Endothelial cell of umbilical vein (primary cell): Measurements from ENCODE around the gene HIVEP3. TPM values are rescaled to one million over a fixed set of nuclear protein-coding genes. Genes with fewer than 3 reads are reported as not detected.

ENCODE experiments used
- BruUV-seq: library from RNA; stranded (reverse); fragments of 400-500 nt; replicated peaks from 2 replicates; lab custom pipeline; 2021; lab: Mats Ljungman, UMichigan
- CTCF ChIA-PET: fragments of 300-600, 350-600 bp; sonication (Branson Sonifier 250); formaldehyde crosslinking; loops from one replicate; lab custom pipeline; 2021; ENCODE audit warnings: antibody characterized with exemption, inconsistent platforms; lab: Charles Lee
- POLR2A ChIA-PET: fragments of 300-600, 350-600 bp; sonication (Branson Sonifier 250); formaldehyde crosslinking; loops from one replicate; lab custom pipeline; 2021; ENCODE audit warnings: antibody characterized with exemption, inconsistent platforms; lab: Charles Lee
- DNase-seq: peaks from one replicate; pipeline ENCODE4 v3.0.0-alpha.2; 2011; ENCODE audit warnings: low read depth, low spot score
- FAIRE-seq: peaks from 2 replicates; lab custom pipeline; 2011; peaks lifted over from hg19 to GRCh38; lab: Jason Lieb, UNC
- H2AFZ ChIP-seq: 2 replicates; pipeline ENCODE4 v1.6.0; 2012; ENCODE audit warnings: low read depth, low read length, control low read depth, inconsistent platforms
- H3K27ac ChIP-seq: 2 replicates; pipeline ENCODE4 v1.5.1; 2011; ENCODE audit warnings: low read depth, mild to moderate bottlenecking, control low read depth, low read length, moderate library complexity; ENCODE audit not compliant: insufficient read depth
- H3K27me3 ChIP-seq, 2 experiments: 2 replicates each; pipeline versions ENCODE4 v1.6.0 to v1.6.1; 2011; ENCODE audit warnings: low read length in 2 of 2, mixed read lengths in 1 of 2; ENCODE audit not compliant: control insufficient read depth in 2 of 2, insufficient read depth in 2 of 2
- H3K36me3 ChIP-seq, 2 experiments: 2 replicates in 1 of 2; 3 replicates in 1 of 2; pipeline ENCODE4 v1.5.1; 2011; ENCODE audit warnings: low read length in 2 of 2, mild to moderate bottlenecking in 1 of 2, moderate library complexity in 1 of 2; ENCODE audit not compliant: control insufficient read depth in 2 of 2, insufficient read depth in 2 of 2; ENCODE audit errors: extremely low read depth in 1 of 2
- H3K4me1 ChIP-seq: 3 replicates; pipeline ENCODE4 v1.5.1; 2011; ENCODE audit warnings: mild to moderate bottlenecking, low read length; ENCODE audit not compliant: control insufficient read depth, insufficient read depth; ENCODE audit errors: extremely low read depth
- H3K4me2 ChIP-seq: 2 replicates; pipeline ENCODE4 v1.6.1; 2011; ENCODE audit warnings: low read length, control low read depth, mixed read lengths; ENCODE audit not compliant: insufficient read depth
- H3K4me3 ChIP-seq, 3 experiments: fragments of 200-600 bp in 1 of 3; sonication (generic), shearing (Covaris generic) in 1 of 3; replicated peaks in 1 of 3; 2 replicates each; pipeline ENCODE4 v1.5.1; 2011 to 2016; ENCODE audit warnings: control low read depth in 3 of 3, low read length in 3 of 3, mild to moderate bottlenecking in 2 of 3, inconsistent platforms in 1 of 3, low read depth in 1 of 3, moderate library complexity in 1 of 3; ENCODE audit not compliant: insufficient read depth in 1 of 3
- H3K79me2 ChIP-seq: 2 replicates; pipeline ENCODE4 v1.6.0; 2012; ENCODE audit warnings: low read length, inconsistent platforms; ENCODE audit not compliant: control insufficient read depth, insufficient read depth
- H3K9ac ChIP-seq: replicated peaks from 2 replicates; pipeline ENCODE3; 2011; ENCODE audit warnings: low read length, control low read depth; ENCODE audit not compliant: insufficient read depth; ENCODE audit errors: extremely low read depth
- H3K9me1 ChIP-seq: replicated peaks from 3 replicates; pipeline ENCODE4 v1.6.0; 2011; ENCODE audit warnings: mild to moderate bottlenecking, low read length; ENCODE audit not compliant: control insufficient read depth, insufficient read depth; ENCODE audit errors: extremely low read depth
- H3K9me3 ChIP-seq: replicated peaks from 2 replicates; pipeline ENCODE4 v1.5.1; 2012; ENCODE audit warnings: low read length, inconsistent platforms; ENCODE audit not compliant: control insufficient read depth, insufficient read depth
- H4K20me1 ChIP-seq: replicated peaks from 2 replicates; pipeline ENCODE3; 2011; ENCODE audit warnings: mild to moderate bottlenecking, low read length; ENCODE audit not compliant: control insufficient read depth, insufficient read depth; ENCODE audit errors: extremely low read depth
- CTCF ChIP-seq, 2 donors: IDR thresholded peaks; 1 replicate in 1 of 2; 2 replicates in 1 of 2; pipeline ENCODE4 v1.5.1; 2011; ENCODE audit warnings: low read length in 2 of 2, mild to moderate bottlenecking in 2 of 2, moderate library complexity in 2 of 2, control low read depth in 1 of 2, inconsistent platforms in 1 of 2, low read depth in 1 of 2; ENCODE audit not compliant: insufficient read depth in 1 of 2; ENCODE audit errors: extremely low read depth in 1 of 2
- EZH2 ChIP-seq: IDR thresholded peaks from 2 replicates; pipeline ENCODE4 v1.6.1; 2012; ENCODE audit warnings: borderline replicate concordance, low read depth, mild to moderate bottlenecking, moderate library complexity, low read length, inconsistent platforms; ENCODE audit not compliant: severe bottlenecking
- FOS ChIP-seq: IDR thresholded peaks from 2 replicates; pipeline ENCODE4 v1.6.1; 2011; ENCODE audit warnings: mild to moderate bottlenecking, low read length, moderate library complexity, borderline replicate concordance; ENCODE audit not compliant: insufficient read depth
- GATA2 ChIP-seq: IDR thresholded peaks from 2 replicates; pipeline ENCODE4 v1.7.0; 2011; ENCODE audit warnings: low read depth, mild to moderate bottlenecking, moderate library complexity, mixed read lengths, low read length; ENCODE audit not compliant: insufficient read length, insufficient read depth
- JUN ChIP-seq: IDR thresholded peaks from 2 replicates; pipeline ENCODE4 v1.6.1; 2011; ENCODE audit warnings: borderline replicate concordance, low read depth; ENCODE audit not compliant: insufficient read length, insufficient read depth
- MAX ChIP-seq: IDR thresholded peaks from 2 replicates; pipeline ENCODE4 v1.6.1; 2011; ENCODE audit not compliant: insufficient read depth, insufficient read length
- MYC ChIP-seq: IDR thresholded peaks from one replicate; pipeline ENCODE4 v1.6.1; 2011; ENCODE audit warnings: mild to moderate bottlenecking, low read depth, low read length
- POLR2A ChIP-seq: IDR thresholded peaks from 2 replicates; pipeline ENCODE4 v1.6.1; 2012; ENCODE audit warnings: low read depth, mild to moderate bottlenecking, control low read depth, low read length
- POLR2AphosphoS5 ChIP-seq: IDR thresholded peaks from 2 replicates; pipeline ENCODE4 v1.6.1; 2012; ENCODE audit warnings: low read depth, mild to moderate bottlenecking, control low read depth, low read length, moderate library complexity; ENCODE audit not compliant: insufficient read depth
- dilution Hi-C: fragments of 300-500 bp; cut with MboI; formaldehyde crosslinking; loops from one replicate; pipeline ENCODE4 v1.15.0; 2019; ENCODE audit warnings: low sequenced_read_pairs; ENCODE audit not compliant: extremely low pct_ligation_motif_present
- intact Hi-C: fragments of 100-400 bp; cut with micrococcal nuclease; formaldehyde crosslinking; loops from one replicate; pipeline ENCODE4 v1.10.0; 2022
- polyA plus RNA-seq, 4 experiments: library from polyadenylated mRNA; depleted of rRNA in 3 of 4; stranded (reverse) in 3 of 4; unstranded in 1 of 4; fragments of >200 nt; gene quantifications; 2 replicates each; pipeline versions ENCODE4 v1.2.1 to v1.2.3, GENCODE V29; 2011 to 2012; ENCODE audit warnings: missing spikeins in 1 of 4
- total RNA-seq: library from RNA; stranded (reverse); gene quantifications from 2 replicates; pipeline ENCODE4 v1.2.3, GENCODE V29; 2021

The HIVEP3 gene
- total and polyA plus RNA-seq, 2 donors (not counting 3 experiments of a cell fraction or from before 2014, with no cell fraction given), result 3.4 to 4.0 TPM

- Histone ChIP-seq H2AFZ (no peak overlapping the region), H3K27ac (no peak overlapping the region), H3K9me3 (no peaks in the 10 kb centered on the region), H3K4me1 (no peaks in the 10 kb centered on the region), H3K79me2 (no peaks in the 10 kb centered on the region), H3K9me1 (no peaks in the 10 kb centered on the region), H3K4me2 (no peak overlapping the region), H3K36me3 (no peaks in the 10 kb centered on the region), H4K20me1 (no peaks in the 10 kb centered on the region), H3K4me3 (no peak overlapping the region), H3K9ac (no peak overlapping the region), H3K27me3 (peaks cover 0 to 3% of the 10 kb centered on the region in 2 experiments)
- FAIRE-seq (no peak), DNase-seq (no peak)
- POLR2A ChIA-PET, result no interaction called here
- dilution Hi-C loops, result no loop called here
- no TSS peak for BruUV-seq
- intact Hi-C loops, result no loop called here
- TF ChIP-seq CTCF (IDR thresholded peaks at IDR 0.05; ENCODE audit: extremely low read depth in 1 of 2, insufficient read depth in 1 of 2, low read depth in 1 of 2, low read length in 2 of 2), result no peak
- no peak for TF ChIP-seq GATA2
- no peak for TF ChIP-seq FOS
- TF ChIP-seq POLR2A, result no peak
- no peak for TF ChIP-seq MAX
- no peak for TF ChIP-seq EZH2
- no peak for TF ChIP-seq MYC
- no peak for TF ChIP-seq JUN
- TF ChIP-seq POLR2AphosphoS5, result no peak
- CTCF ChIA-PET, result no interaction called here
Measured at GRCh38 chr1:41607808-41608207, 310.9 kb downstream of the HIVEP3 start.
